Effector CD4-positive, alpha-beta T cell (primary cell): ENCODE results near the gene SPESP1.
"Not testable (repeated sequence)": the region's sequence is repeated elsewhere in the genome, so short reads cannot be mapped to it uniquely, and the experiment has no call there.

Experiments used
- DNase-seq: peaks from one replicate; pipeline ENCODE4 v3.0.0-alpha.2; 2020

The SPESP1 gene

GRCh38 chr15:68966996-68967395 lies 36.7 kb downstream of the SPESP1 start:
- no peak for DNase-seq

GRCh38 chr15:68967948-68968347 lies 37.6 kb downstream of the SPESP1 start:
- no peak for DNase-seq

GRCh38 chr15:68969298-68969697 lies 39.0 kb downstream of the SPESP1 start:
- no peak for DNase-seq

- no peak for DNase-seq
Observed at GRCh38 chr15:68972201-68973065, 42.1 kb downstream of the SPESP1 start.

GRCh38 chr15:68975651-68976160 lies 45.4 kb downstream of the SPESP1 start:
- DNase-seq, result not testable (repeated sequence)

- not testable (repeated sequence) for DNase-seq
Observed at GRCh38 chr15:68977426-68977825, 47.1 kb downstream of the SPESP1 start.

GRCh38 chr15:68979006-68979405 lies 48.7 kb downstream of the SPESP1 start:
- no peak for DNase-seq

GRCh38 chr15:68979816-68980215 lies 49.5 kb downstream of the SPESP1 start:
- DNase-seq, result no peak

- no peak for DNase-seq
Observed at GRCh38 chr15:68980786-68981185, 50.5 kb downstream of the SPESP1 start.

- no peak for DNase-seq
Observed at GRCh38 chr15:68981941-68982340, 51.6 kb downstream of the SPESP1 start.

- no peak for DNase-seq
Observed at GRCh38 chr15:68982976-68983563, 52.7 kb downstream of the SPESP1 start.

GRCh38 chr15:68983961-68984481 lies 53.7 kb downstream of the SPESP1 start:
- DNase-seq, result no peak

GRCh38 chr15:68984586-68984985 lies 54.3 kb downstream of the SPESP1 start:
- DNase-seq, result no peak

- no peak for DNase-seq
Observed at GRCh38 chr15:68985361-68985891, 55.1 kb downstream of the SPESP1 start.

- no peak for DNase-seq
Observed at GRCh38 chr15:68986322-68986721, 56.0 kb downstream of the SPESP1 start.

- DNase-seq, result no peak
Observed at GRCh38 chr15:68987120-68987519, 56.8 kb downstream of the SPESP1 start.

GRCh38 chr15:68987676-68988075 lies 57.4 kb downstream of the SPESP1 start:
- no peak for DNase-seq

- no peak for DNase-seq
Observed at GRCh38 chr15:68989541-68990230, 59.4 kb downstream of the SPESP1 start.

- no peak for DNase-seq
Observed at GRCh38 chr15:68990231-68990991, 60.1 kb downstream of the SPESP1 start.

GRCh38 chr15:68990992-68991500 lies 60.7 kb downstream of the SPESP1 start:
- no peak for DNase-seq

- DNase-seq, result no peak
Observed at GRCh38 chr15:68991723-68992122, 61.4 kb downstream of the SPESP1 start.

GRCh38 chr15:68992696-68993095 lies 62.4 kb downstream of the SPESP1 start:
- DNase-seq, result no peak
